PC-9 (cell line): ENCODE data around the gene KDM1A. TPM values are rescaled to one million over a fixed set of nuclear protein-coding genes. Genes with fewer than 3 reads are reported as not detected.

ENCODE experiments used
- BruUV-seq: library from RNA; stranded (reverse); fragments of 400-500 nt; replicated peaks from 2 replicates; lab custom pipeline; 2021; lab: Mats Ljungman, UMichigan
- CTCF ChIA-PET: fragments of 300-600 bp; sonication (Branson Sonifier 250); formaldehyde crosslinking; loops from one replicate; lab custom pipeline; 2022; ENCODE audit warnings: antibody characterized with exemption; lab: Charles Lee
- POLR2A ChIA-PET: fragments of 300-600 bp; sonication (Branson Sonifier 250); formaldehyde crosslinking; loops from one replicate; lab custom pipeline; 2022; ENCODE audit warnings: antibody characterized with exemption; ENCODE audit not compliant: unreplicated experiment; lab: Charles Lee
- DNase-seq, 2 experiments: peaks; one replicate each; pipeline versions ENCODE4 v3.0.0 to v3.0.0-alpha.2; 2015 to 2022; ENCODE audit warnings: mixed read lengths in 1 of 2
- H2AFZ ChIP-seq: fragments of 200-600 bp; sonication (generic); 2 replicates; pipeline ENCODE4 v1.8.1; 2017; ENCODE audit warnings: antibody characterized with exemption
- H3F3A ChIP-seq: fragments of 200-600 bp; sonication (generic); 2 replicates; pipeline ENCODE4 v1.8.1; 2017; ENCODE audit warnings: antibody characterized with exemption, mild to moderate bottlenecking, low read depth; ENCODE audit not compliant: insufficient read depth
- H3K27ac ChIP-seq: fragments of 200-600 bp; sonication (generic); 2 replicates; pipeline ENCODE4 v1.6.1; 2016; ENCODE audit warnings: mixed run types
- H3K27me3 ChIP-seq: fragments of 200-600 bp; sonication (generic); 2 replicates; pipeline ENCODE4 v1.6.1; 2016; ENCODE audit warnings: low read depth, mixed run types; ENCODE audit not compliant: insufficient read depth
- H3K36me3 ChIP-seq: fragments of 200-600 bp; sonication (generic); 2 replicates; pipeline ENCODE4 v1.6.1; 2016; ENCODE audit warnings: low read depth, mixed run types
- H3K4me1 ChIP-seq: fragments of 200-600 bp; sonication (generic); replicated peaks from 2 replicates; pipeline ENCODE4 v1.6.1; 2016; ENCODE audit warnings: mixed run types; ENCODE audit not compliant: insufficient read depth
- H3K4me2 ChIP-seq: fragments of 200-600 bp; sonication (generic); 2 replicates; pipeline ENCODE4 v1.6.1; 2017; ENCODE audit warnings: mixed run types
- H3K4me3 ChIP-seq: fragments of 200-600 bp; sonication (generic); 2 replicates; pipeline ENCODE4 v1.6.1; 2016; ENCODE audit warnings: mixed run types
- H3K79me2 ChIP-seq: fragments of 200-600 bp; sonication (generic); 2 replicates; pipeline ENCODE4 v1.6.1; 2017; ENCODE audit warnings: low read depth, mixed run types
- H3K9me2 ChIP-seq: fragments of 200-600 bp; sonication (generic); 2 replicates; pipeline ENCODE4 v1.8.1; 2017; ENCODE audit warnings: mild to moderate bottlenecking; ENCODE audit not compliant: insufficient read depth
- H3K9me3 ChIP-seq: fragments of 200-600 bp; sonication (generic); 2 replicates; pipeline ENCODE4 v1.8.1; 2016; ENCODE audit warnings: low read depth; ENCODE audit not compliant: insufficient read depth
- H4K20me1 ChIP-seq: fragments of 200-600 bp; sonication (generic); 2 replicates; pipeline ENCODE4 v1.8.1; 2017; ENCODE audit not compliant: insufficient read depth
- CTCF ChIP-seq: fragments of 200-600 bp; sonication (generic); conservative IDR thresholded peaks from 2 replicates; pipeline ENCODE4 v1.6.1; 2017; ENCODE audit warnings: mixed run types, antibody characterized with exemption, mild to moderate bottlenecking, moderate library complexity
- EZH2 ChIP-seq: fragments of 200-600 bp; sonication (generic); IDR thresholded peaks from 2 replicates; pipeline ENCODE4 v1.8.0; 2017; ENCODE audit warnings: antibody characterized with exemption, low read depth
- intact Hi-C: fragments of 100-400 bp; cut with micrococcal nuclease; formaldehyde crosslinking; loops from one replicate; pipeline ENCODE4 v1.10.0; 2022; ENCODE audit not compliant: unreplicated experiment
- total RNA-seq: library from RNA; stranded (reverse); gene quantifications from 2 replicates; pipeline ENCODE4 v1.2.3, GENCODE V29; 2021

KDM1A gene
- total RNA-seq, 1 experiment from 2014 or later = 213 TPM

GRCh38 chr1:22971161-22971560, 48.1 kb upstream of the KDM1A start:
- peak overlapping the region; percentile 55 for H3K4me2 ChIP-seq
- TF ChIP-seq CTCF = no peak
- no peak for TF ChIP-seq EZH2
- no peak for DNase-seq
- H3K9me2 ChIP-seq = no peaks in the 10 kb centered on the region
- no peak overlapping the region for H3K4me3 ChIP-seq
- no peaks in the 10 kb centered on the region for H3K27me3 ChIP-seq
- ChIA-PET POLR2A (no interaction called here), CTCF (no interaction called here)
- intact Hi-C loops = no loop called here
- H4K20me1 ChIP-seq = no peaks in the 10 kb centered on the region
- H3K36me3 ChIP-seq = no peaks in the 10 kb centered on the region
- H3K9me3 ChIP-seq = no peaks in the 10 kb centered on the region
- H2AFZ ChIP-seq = no peak overlapping the region
- no TSS peak for BruUV-seq
- H3K4me1 ChIP-seq = peaks cover 28% of the 10 kb centered on the region
- H3K79me2 ChIP-seq = no peaks in the 10 kb centered on the region
- peaks cover 18% of the 10 kb centered on the region; the same call in 1 of the 2 replicates for H3F3A ChIP-seq
- H3K27ac ChIP-seq = peak overlapping the region; percentile 27; the same call in 1 of the 2 replicates

GRCh38 chr1:22971611-22972405, 47.5 kb upstream of the KDM1A start:
- ChIA-PET POLR2A (interaction anchor here (0.5 to 0.7 kb wide), 4 partner anchors 115 to 624 kb away, joined by 4 to 19 read pairs (median 6); no protein-coding TSS in a partner anchor), CTCF (interaction anchor here (0.6 kb wide), 1 partner anchor 119 kb away, joined by 5 read pairs; no protein-coding TSS in a partner anchor)
- H3K27me3 ChIP-seq = no peaks in the 10 kb centered on the region
- H3K9me3 ChIP-seq = no peaks in the 10 kb centered on the region
- intact Hi-C loops = no loop called here
- peak overlapping the region; percentile 55 for H3K4me2 ChIP-seq
- peaks cover 33% of the 10 kb centered on the region for H3K4me1 ChIP-seq
- peak; percentile 33 to 79 for DNase-seq
- no peaks in the 10 kb centered on the region for H3K9me2 ChIP-seq
- H3K4me3 ChIP-seq = no peak overlapping the region
- H3K79me2 ChIP-seq = peaks cover 1% of the 10 kb centered on the region; the same call in 1 of the 2 replicates
- no peaks in the 10 kb centered on the region for H4K20me1 ChIP-seq
- no peak for TF ChIP-seq EZH2
- TF ChIP-seq CTCF = no peak
- H3K27ac ChIP-seq = peak overlapping the region; percentile 27; the same call in 1 of the 2 replicates
- H2AFZ ChIP-seq = no peak overlapping the region
- H3F3A ChIP-seq = peaks cover 18% of the 10 kb centered on the region; the same call in 1 of the 2 replicates
- no peaks in the 10 kb centered on the region for H3K36me3 ChIP-seq
- BruUV-seq = TSS peak; percentile 42

GRCh38 chr1:22972760-22973159, 46.5 kb upstream of the KDM1A start, which contains the start of gene LACTBL1:
Gene LACTBL1 (minus strand): TSS chr1:22972866. CDS start chr1:22972316, 550 bp downstream.
- no peaks in the 10 kb centered on the region for H3K9me3 ChIP-seq
- peaks cover 26% of the 10 kb centered on the region; the same call in 1 of the 2 replicates for H3F3A ChIP-seq
- ChIA-PET CTCF (no interaction called here), POLR2A (no interaction called here)
- no peaks in the 10 kb centered on the region for H3K9me2 ChIP-seq
- peak within 1 kb of the TSS; percentile 27; the same call in 1 of the 2 replicates for H3K27ac ChIP-seq
- no peak within 1 kb of the TSS for H2AFZ ChIP-seq
- no TSS peak for BruUV-seq
- TF ChIP-seq CTCF (no peak), EZH2 (no peak)
- H3K4me2 ChIP-seq = peak within 1 kb of the TSS; percentile 55
- no peaks in the 10 kb centered on the region for H4K20me1 ChIP-seq
- DNase-seq = no peak
- peaks cover 42% of the 10 kb centered on the region for H3K4me1 ChIP-seq
- no peaks in the 10 kb centered on the region for H3K36me3 ChIP-seq
- no peaks in the 10 kb centered on the region for H3K27me3 ChIP-seq
- H3K4me3 ChIP-seq = no peak within 1 kb of the TSS
- intact Hi-C loops = no loop called here
- peaks cover 5% of the 10 kb centered on the region; the same call in 1 of the 2 replicates for H3K79me2 ChIP-seq
